DMS 273 treated with DMSO at 0.1 percent for 48 hours (cell line): ENCODE measurements around the gene PITPNB.
A peak's percentile ranks its signal among the peaks of the same experiment; 100 is the strongest.

ENCODE experiments used
- DNase-seq: peaks from one replicate; lab custom pipeline; 2025; lab: John Stamatoyannopoulos, UW

The PITPNB gene

GRCh38 chr22:27919222-27919941 lies at the start of gene PITPNB:
PITPNB (minus strand) TSS chr22:27919256; CDS start chr22:27919191, 65 bp downstream.
- peak; percentile 82 for DNase-seq

- DNase-seq: no peak
Measured at GRCh38 chr22:27966168-27967064, 47.4 kb upstream of the PITPNB start.

GRCh38 chr22:27962268-27963044 lies 43.4 kb upstream of the PITPNB start:
- DNase-seq: no peak

- no peak for DNase-seq
Measured at GRCh38 chr22:27961680-27962079, 42.6 kb upstream of the PITPNB start.

GRCh38 chr22:27961182-27961581 lies 42.1 kb upstream of the PITPNB start:
- DNase-seq: no peak

GRCh38 chr22:27959335-27960090 lies 40.5 kb upstream of the PITPNB start:
- peak; percentile 38 for DNase-seq

- no peak for DNase-seq
Measured at GRCh38 chr22:27952779-27953178, 33.7 kb upstream of the PITPNB start.

GRCh38 chr22:27952091-27952490 lies 33.0 kb upstream of the PITPNB start:
- no peak for DNase-seq

- DNase-seq: no peak
Measured at GRCh38 chr22:27949421-27949820, 30.4 kb upstream of the PITPNB start.

- no peak for DNase-seq
Measured at GRCh38 chr22:27948569-27948968, 29.5 kb upstream of the PITPNB start.

GRCh38 chr22:27947448-27947847 lies 28.4 kb upstream of the PITPNB start:
- no peak for DNase-seq

GRCh38 chr22:27941143-27941542 lies 22.1 kb upstream of the PITPNB start:
- no peak for DNase-seq

- DNase-seq: no peak
Measured at GRCh38 chr22:27937453-27937852, 18.4 kb upstream of the PITPNB start.

- DNase-seq: no peak
Measured at GRCh38 chr22:27935897-27936296, 16.8 kb upstream of the PITPNB start.

- DNase-seq: no peak
Measured at GRCh38 chr22:27934069-27934468, 15.0 kb upstream of the PITPNB start.

GRCh38 chr22:27933186-27933983 lies 14.3 kb upstream of the PITPNB start:
- no peak for DNase-seq

- peak; percentile 40 for DNase-seq
Measured at GRCh38 chr22:27930331-27931060, 11.4 kb upstream of the PITPNB start.

- DNase-seq: no peak
Measured at GRCh38 chr22:27927608-27928007, 8.6 kb upstream of the PITPNB start.

GRCh38 chr22:27925331-27925730 lies 6.3 kb upstream of the PITPNB start:
- DNase-seq: no peak
